ENCODE data around the gene MGME1.

MGME1 gene

DNA sequence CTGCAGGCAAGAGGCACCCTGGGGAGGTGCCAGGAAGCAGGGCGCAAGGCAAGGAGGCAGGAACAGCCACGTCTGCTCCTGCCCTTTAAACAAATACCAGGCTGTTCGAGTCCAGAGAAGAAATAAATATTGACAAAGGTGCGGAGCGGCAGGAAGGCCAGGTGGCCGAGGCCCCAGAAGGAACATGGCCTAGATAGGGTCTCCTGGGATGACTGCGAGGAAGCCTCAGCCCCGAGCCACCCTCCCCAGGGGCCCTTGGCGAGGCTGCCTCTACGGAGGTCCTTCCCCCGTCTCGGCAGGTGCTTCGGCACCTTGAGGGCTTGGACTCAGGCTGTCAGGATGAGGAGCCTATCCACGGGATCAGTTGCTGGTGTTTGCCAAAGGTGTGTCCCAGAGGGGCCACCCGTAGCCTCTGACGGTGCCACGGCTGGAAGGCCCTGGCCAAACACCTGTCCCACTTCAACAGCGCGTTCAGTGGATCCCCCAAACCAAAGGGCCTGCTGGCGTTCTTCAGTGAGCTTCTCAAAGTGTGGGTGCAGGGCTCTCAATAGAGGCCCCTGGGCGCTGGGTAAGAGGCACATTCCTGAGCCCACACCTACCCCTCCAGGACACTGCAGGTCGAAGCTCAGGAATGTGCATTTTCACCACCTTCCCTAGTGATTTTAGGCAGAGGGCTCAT lies 40.0 kb upstream of the MGME1 start:
- DNase-seq (ENCODE audit: low read depth) = no peak
- no peak overlapping the region for H3K4me3 ChIP-seq (ENCODE audit: low read length)
- TF ChIP-seq, protein P1, sequence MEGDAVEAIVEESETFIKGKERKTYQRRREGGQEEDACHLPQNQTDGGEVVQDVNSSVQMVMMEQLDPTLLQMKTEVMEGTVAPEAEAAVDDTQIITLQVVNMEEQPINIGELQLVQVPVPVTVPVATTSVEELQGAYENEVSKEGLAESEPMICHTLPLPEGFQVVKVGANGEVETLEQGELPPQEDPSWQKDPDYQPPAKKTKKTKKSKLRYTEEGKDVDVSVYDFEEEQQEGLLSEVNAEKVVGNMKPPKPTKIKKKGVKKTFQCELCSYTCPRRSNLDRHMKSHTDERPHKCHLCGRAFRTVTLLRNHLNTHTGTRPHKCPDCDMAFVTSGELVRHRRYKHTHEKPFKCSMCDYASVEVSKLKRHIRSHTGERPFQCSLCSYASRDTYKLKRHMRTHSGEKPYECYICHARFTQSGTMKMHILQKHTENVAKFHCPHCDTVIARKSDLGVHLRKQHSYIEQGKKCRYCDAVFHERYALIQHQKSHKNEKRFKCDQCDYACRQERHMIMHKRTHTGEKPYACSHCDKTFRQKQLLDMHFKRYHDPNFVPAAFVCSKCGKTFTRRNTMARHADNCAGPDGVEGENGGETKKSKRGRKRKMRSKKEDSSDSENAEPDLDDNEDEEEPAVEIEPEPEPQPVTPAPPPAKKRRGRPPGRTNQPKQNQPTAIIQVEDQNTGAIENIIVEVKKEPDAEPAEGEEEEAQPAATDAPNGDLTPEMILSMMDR (conservative IDR thresholded peaks at IDR 0.05; ENCODE audit: low read length) = no peak

DNA sequence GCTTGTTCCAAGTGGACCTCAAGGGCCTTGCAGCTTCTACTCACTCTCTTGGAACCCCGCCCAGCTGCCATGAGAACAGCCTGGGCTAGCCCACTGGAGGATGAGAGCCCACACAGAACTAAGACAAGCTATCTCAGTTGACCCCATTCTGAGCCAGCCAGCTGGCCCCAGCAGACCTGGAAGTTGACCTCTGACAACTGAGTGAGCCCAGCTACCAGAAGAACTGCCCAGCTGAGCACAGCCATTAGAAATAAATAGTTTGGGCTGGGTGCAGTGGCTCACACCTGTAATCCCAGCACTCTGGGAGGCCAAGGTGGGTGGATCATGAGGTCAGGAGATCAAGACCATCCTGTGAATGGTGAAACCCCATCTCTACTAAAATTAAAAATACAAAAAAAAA lies 37.3 kb upstream of the MGME1 start:
- H3K4me3 ChIP-seq (ENCODE audit: low read length) = no peak overlapping the region
- DNase-seq (ENCODE audit: low read depth) = no peak
- TF ChIP-seq, protein P1 (conservative IDR thresholded peaks at IDR 0.05; ENCODE audit: low read length) = no peak

DNA sequence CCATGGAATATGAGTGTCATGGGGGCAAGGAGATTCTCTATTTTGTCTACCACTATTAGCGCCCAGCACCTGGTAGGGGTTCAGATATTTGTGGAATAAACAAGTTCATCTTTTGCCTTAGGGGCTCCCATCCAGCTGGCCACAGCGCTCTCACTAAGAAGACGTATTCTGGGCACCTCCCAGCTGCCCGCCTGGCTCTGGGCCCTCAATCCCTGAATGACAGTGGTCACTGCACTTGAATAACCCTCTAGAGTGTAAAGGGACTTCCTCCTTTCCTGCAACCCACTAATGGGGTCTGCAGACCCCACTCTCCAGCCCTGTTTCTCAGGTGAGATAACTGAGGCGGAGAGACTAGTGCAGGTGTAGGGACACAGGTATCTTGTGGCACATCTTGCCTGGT lies 36.4 kb upstream of the MGME1 start:
- DNase-seq (ENCODE audit: low read depth) = no peak
- no peak overlapping the region for H3K4me3 ChIP-seq (ENCODE audit: low read length)
- TF ChIP-seq, protein P1 (conservative IDR thresholded peaks at IDR 0.05; ENCODE audit: low read length) = no peak

DNA sequence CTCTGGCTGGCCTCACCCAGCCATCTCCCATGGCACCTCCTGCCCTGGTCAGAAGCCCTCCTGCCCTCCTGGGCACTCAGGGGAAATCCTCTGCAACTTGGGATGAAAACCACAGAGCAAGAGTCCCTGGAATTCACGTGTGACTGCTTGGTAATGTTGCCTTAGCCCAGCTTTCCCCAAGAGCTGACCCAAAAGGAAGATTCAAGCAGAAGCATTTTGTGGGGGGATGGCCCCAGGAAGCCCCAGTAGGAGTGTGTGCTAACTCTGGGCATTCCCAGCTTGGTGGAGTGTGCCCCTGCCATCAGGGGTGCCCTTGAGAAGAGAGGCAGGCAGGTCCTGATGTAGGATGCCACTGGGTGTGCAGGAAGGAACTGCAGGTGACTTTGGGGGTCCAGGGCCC lies 35.7 kb upstream of the MGME1 start:
- H3K4me3 ChIP-seq (ENCODE audit: low read length) = no peak overlapping the region
- no peak for DNase-seq (ENCODE audit: low read depth)
- TF ChIP-seq, protein P1 (conservative IDR thresholded peaks at IDR 0.05; ENCODE audit: low read length) = no peak

DNA sequence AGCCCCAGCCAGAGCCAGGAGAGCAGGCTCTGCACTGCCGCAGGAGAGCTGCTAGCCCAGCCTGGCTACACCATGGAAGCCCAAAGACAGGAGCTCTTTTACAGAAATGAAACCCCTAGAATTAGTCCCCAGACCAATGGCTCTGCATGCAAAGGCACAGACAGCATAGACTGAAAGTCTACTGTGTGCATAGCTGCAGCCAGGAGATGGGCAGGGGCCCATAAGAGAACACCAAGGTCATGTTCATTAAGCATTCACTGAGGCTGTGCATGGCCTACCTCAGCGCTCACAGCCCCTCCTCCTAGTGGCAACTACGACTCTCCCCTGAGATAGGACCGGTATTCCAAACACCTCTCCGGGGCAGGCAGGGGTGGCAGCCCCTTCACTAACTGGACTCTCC lies 35.1 kb upstream of the MGME1 start:
- no peak for DNase-seq (ENCODE audit: low read depth)
- H3K4me3 ChIP-seq (ENCODE audit: low read length) = no peak overlapping the region
- TF ChIP-seq, protein P1 (conservative IDR thresholded peaks at IDR 0.05; ENCODE audit: low read length) = no peak

DNA sequence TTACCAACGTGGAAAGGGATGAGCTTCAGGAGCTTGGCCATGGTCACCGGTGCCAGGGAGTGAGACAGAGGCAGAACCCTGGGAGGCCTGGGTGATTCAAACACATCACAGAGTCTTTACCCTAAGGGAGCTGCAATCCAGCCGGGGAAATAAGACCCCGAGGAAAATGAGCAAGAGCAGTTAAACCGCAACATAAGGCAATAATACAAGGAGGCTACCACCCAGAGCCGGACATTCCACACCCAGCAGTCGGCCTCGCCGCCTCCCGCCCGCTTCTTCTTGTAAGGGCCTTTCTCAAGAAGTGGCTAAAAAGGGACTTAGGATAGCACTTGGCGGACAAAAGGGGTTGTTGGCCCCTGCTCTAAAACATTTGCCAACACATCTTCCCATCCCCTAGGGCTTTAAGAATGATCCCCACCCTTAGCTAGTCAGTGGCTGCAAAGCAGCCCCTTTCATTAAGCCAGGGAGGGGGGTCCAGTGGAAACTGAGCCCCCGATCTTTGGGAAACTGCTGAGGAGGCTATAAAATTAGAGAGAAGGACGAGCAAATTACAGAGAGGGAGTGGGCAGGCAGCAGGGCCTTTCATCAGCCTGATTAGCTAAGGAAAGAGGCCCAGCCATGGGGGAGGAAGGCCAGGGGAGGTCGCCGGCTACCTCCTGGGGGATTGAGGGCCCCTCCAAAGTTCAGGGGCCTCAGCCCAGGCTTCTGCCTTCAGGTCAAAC lies 34.5 kb upstream of the MGME1 start:
- H3K4me3 ChIP-seq (ENCODE audit: low read length) = no peak overlapping the region
- TF ChIP-seq, protein P1 (conservative IDR thresholded peaks at IDR 0.05; ENCODE audit: low read length) = no peak
- no peak for DNase-seq (ENCODE audit: low read depth)

DNA sequence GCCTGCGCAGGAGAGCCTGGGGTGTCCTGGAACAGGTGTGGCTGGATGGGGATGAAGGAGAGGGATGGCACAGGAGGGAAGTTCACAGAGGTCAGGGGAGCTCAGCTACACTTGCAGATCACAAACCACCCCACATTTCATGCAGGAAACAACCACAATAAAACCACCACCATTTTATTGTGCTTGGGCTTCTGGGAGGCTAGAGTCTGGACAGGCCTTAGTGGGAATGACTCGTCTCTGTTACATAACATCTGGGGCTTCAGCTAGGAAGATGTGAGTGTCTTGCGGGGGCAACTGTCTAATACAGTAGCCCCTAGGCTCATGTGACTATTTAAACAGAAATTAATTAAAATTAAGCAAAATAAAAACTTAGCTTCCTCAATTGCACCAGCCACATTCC lies 33.6 kb upstream of the MGME1 start:
- no peak for DNase-seq (ENCODE audit: low read depth)
- TF ChIP-seq, protein P1 (conservative IDR thresholded peaks at IDR 0.05; ENCODE audit: low read length) = no peak
- no peak overlapping the region for H3K4me3 ChIP-seq (ENCODE audit: low read length)
